IPS-11a (cell line): ENCODE results near the gene CXCL10.

Source experiments
- H3K4me3 ChIP-seq: one replicate; pipeline ENCODE4 v1.5.1; 2013; ENCODE audit warnings: low read depth, low read length, control low read depth

The CXCL10 gene

DNA sequence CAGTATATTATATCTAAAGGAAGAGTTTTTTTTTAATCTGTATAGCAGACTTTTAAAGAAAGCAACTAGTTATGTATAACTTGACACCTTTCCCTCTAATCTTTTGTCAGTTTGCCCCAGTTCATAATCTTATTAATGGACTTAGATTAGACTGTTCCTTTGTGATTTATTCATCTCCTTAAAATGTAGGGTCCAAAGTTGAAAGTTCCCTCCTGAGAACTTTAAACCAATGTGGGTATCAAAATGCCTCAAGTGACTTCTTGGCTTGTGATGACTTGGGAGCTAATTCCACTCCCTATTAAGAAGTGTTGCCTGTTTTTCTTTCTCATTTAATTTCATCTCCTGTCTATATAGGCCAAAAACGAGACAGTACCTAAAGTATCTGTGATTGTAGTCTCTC is 26.2 kb downstream of the CXCL10 start:
- H3K4me3 ChIP-seq, result no peak overlapping the region

DNA sequence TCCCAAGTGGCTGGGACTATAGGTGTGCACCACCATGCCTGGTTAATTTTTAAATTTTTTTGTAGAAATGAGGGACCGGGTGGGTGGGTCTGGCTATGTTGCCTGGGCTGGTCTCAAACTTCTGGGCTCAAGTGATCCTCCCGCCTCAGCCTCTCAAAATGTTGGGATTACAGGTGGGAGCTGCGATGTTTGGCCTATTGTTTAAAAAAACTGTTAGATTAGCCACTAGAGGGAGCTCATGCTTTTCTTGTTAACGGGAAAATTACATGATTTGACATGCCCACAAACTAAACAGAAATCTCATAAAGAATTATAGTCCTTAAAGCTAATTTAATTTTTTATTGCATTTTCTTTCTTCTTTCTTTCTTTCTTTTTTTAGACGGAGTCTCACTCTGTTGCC is 27.6 kb downstream of the CXCL10 start:
- no peak overlapping the region for H3K4me3 ChIP-seq

DNA sequence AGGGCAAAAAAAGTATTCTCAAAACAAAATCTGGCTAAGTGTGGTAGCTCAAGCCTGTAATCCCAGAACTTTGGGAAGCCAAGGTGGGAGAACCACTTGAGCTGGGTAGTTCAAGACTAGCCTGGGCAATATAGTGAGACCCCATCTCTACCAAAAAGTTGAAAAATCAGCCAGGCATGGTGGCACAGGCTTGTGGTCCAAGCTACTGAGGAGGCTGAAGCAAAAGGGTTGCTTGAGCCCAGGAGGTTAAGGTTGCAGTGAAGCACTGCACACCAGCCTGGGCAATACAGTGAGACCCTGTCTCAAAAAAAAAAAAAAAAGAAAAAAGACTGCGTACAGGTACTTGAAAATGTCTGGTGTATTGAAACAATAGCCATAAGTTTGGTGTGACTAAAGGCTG is 30.8 kb downstream of the CXCL10 start:
- no peak overlapping the region for H3K4me3 ChIP-seq

DNA sequence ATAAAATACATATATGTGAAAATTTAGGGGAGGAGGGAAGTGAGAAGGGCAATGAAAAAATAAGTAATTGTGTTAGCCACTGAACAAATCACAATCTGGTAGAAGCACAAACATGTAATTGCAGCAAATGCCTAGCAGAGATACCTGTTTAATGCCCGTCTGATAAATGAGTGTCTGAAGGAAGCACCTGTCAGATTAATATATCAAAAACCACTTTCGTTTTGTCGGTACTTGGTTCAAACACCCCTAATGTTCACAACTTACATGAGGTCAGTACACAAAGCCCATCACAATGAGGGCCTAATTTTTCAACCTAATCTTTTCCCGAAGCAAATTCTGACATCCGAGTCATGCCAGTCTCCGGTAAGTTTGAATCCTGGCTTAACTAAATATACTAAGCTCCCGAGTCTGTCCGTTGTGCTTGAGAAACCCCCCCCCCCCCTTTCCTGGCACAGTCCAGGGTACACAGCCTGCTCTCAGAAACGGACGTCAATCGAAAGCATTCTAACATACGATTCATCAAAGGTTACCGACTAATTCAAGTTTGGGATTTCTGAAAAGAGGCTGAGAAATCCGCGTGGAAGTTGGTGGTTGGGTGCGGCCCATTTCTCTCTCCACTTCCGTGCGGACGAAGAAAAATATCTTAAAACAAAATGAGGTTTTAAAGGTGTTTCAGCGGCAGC is 33.3 kb downstream of the CXCL10 start:
- peak overlapping the region; percentile 94 for H3K4me3 ChIP-seq

DNA sequence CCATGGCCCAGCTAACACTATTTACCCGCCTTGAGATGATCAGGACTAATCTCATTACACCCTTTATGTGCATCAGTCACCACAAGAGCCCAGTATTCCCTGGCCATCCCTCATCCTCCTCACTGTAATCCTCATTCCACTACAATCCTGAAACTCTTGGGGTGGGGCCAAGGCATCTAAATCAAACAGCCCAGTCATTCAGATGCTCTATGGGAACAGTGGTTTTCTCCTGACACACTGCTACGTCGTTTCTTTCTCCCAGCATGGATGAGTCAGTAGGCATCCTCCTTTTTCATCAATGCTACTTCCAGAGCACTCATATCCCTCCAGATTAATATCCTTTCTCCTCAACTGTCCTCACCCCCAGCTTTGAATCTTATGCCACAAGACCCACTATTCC is 38.2 kb downstream of the CXCL10 start:
- H3K4me3 ChIP-seq, result no peak overlapping the region

DNA sequence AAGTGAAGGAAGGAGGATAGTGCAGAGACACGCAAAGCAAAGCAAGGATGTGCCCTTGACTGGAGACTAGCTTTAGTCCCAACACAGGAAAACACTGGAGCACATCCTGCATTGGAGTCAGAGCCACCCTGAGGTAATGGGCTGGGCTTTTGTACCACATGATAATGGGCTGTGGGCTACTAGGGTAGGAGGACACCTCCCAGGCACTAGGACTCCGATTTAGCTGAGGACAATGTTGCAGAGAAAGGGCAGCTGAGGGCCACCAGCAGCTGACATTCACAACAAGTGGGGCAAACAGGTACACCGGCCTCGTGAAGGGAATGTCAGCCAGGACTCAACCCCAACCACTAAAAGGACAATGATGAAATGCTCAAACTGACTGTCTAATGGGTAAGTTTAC is 42.7 kb downstream of the CXCL10 start:
- H3K4me3 ChIP-seq, result no peak overlapping the region

DNA sequence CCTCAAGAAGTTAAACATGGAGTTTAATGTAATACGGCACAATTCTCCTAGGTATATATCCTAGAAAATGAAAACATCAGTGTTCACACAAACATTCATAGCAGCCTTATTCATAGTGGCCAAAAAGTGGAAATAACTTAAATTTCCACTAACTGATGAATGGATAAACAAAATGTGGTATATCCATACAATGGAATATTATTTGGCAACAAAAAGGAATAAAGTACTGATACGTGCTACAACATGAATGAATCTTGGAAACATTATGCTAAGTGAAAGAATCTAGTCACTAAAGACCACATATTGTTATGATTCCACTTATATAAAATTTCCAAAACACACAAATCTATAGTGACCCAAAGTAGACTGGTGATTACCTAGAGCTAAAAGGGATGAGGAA is 47.1 kb downstream of the CXCL10 start:
- H3K4me3 ChIP-seq, result no peak overlapping the region

DNA sequence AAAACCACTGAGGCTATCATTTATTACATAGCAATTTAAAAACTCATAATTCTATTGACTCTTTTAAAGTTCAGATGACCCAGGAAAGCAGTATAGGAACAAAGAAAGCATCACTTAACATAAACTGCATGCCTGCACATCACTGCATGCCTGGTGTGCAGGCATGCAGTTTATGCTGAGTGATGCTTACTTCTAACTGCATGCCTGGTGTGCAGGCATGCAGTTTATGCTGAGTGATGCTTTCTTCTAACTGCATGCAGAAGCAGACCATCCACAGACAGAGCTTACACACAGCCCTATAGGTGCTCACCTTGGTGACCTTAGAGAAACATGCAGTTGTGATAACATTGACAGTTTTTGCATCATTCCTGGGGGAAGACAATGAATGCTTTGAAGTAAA is 49.5 kb downstream of the CXCL10 start:
- H3K4me3 ChIP-seq, result no peak overlapping the region
